Mucosa of stomach (tissue), 1 donor: ENCODE data around the gene TYMP.
A peak's percentile ranks its signal among the peaks of the same experiment; 100 is the strongest.
"Not testable (repeated sequence)": the region's sequence is repeated elsewhere in the genome, so short reads cannot be mapped to it uniquely, and the experiment has no call there.

Source experiments
- H3K27me3 ChIP-seq: one replicate; pipeline ENCODE4 v1.7.0; 2013; ENCODE audit warnings: mild to moderate bottlenecking, low read length; ENCODE audit not compliant: control insufficient read depth, insufficient read depth
- H3K36me3 ChIP-seq: one replicate; pipeline ENCODE4 v1.7.0; 2013; ENCODE audit warnings: low read length; ENCODE audit not compliant: control insufficient read depth, insufficient read depth
- H3K4me1 ChIP-seq: one replicate; pipeline ENCODE4 v1.7.0; 2013; ENCODE audit warnings: mild to moderate bottlenecking, low read length; ENCODE audit not compliant: control insufficient read depth, insufficient read depth
- H3K4me3 ChIP-seq: one replicate; pipeline ENCODE4 v1.7.0; 2013; ENCODE audit warnings: low read length
- H3K9ac ChIP-seq: one replicate; pipeline ENCODE4 v1.7.0; 2013; ENCODE audit warnings: mild to moderate bottlenecking, low read length, moderate library complexity
- H3K9me3 ChIP-seq: one replicate; pipeline ENCODE4 v1.7.0; 2013; ENCODE audit warnings: mild to moderate bottlenecking, low read length, moderate library complexity; ENCODE audit not compliant: control insufficient read depth
- donor health status: Pancreatic carcinoma.

The TYMP gene

GRCh38 chr22:50524676-50525103, 5.1 kb downstream of the TYMP start:
- Histone ChIP-seq H3K4me3 (peak overlapping the region; percentile 50), H3K9me3 (no peaks in the 10 kb centered on the region), H3K9ac (peak overlapping the region; percentile 70), H3K36me3 (peaks cover 19% of the 10 kb centered on the region), H3K4me1 (peaks cover 39% of the 10 kb centered on the region), H3K27me3 (no peaks in the 10 kb centered on the region)

GRCh38 chr22:50523806-50524675, 5.8 kb downstream of the TYMP start:
- Histone ChIP-seq H3K27me3 (no peaks in the 10 kb centered on the region), H3K4me1 (peaks cover 36% of the 10 kb centered on the region), H3K9me3 (no peaks in the 10 kb centered on the region), H3K4me3 (peak overlapping the region; percentile 50), H3K36me3 (peaks cover 19% of the 10 kb centered on the region), H3K9ac (peak overlapping the region; percentile 70)

- peaks cover 36% of the 10 kb centered on the region for H3K4me1 ChIP-seq
- no peak overlapping the region for H3K9ac ChIP-seq
- no peaks in the 10 kb centered on the region for H3K9me3 ChIP-seq
- no peaks in the 10 kb centered on the region for H3K27me3 ChIP-seq
- H3K4me3 ChIP-seq = no peak overlapping the region
- peaks cover 25% of the 10 kb centered on the region for H3K36me3 ChIP-seq
Measured at GRCh38 chr22:50523458-50523805, 6.4 kb downstream of the TYMP start.

- Histone ChIP-seq H3K9ac (no peak overlapping the region), H3K27me3 (no peaks in the 10 kb centered on the region), H3K4me3 (no peak overlapping the region), H3K36me3 (peaks cover 26% of the 10 kb centered on the region), H3K9me3 (no peaks in the 10 kb centered on the region), H3K4me1 (peaks cover 36% of the 10 kb centered on the region)
Measured at GRCh38 chr22:50522806-50523438, 6.9 kb downstream of the TYMP start.

- Histone ChIP-seq H3K36me3 (peaks cover 26% of the 10 kb centered on the region), H3K9ac (no peak overlapping the region), H3K4me1 (peaks cover 34% of the 10 kb centered on the region), H3K4me3 (no peak overlapping the region), H3K9me3 (no peaks in the 10 kb centered on the region), H3K27me3 (no peaks in the 10 kb centered on the region)
Measured at GRCh38 chr22:50522208-50522805, 7.5 kb downstream of the TYMP start.

GRCh38 chr22:50521710-50522109, 8.1 kb downstream of the TYMP start:
- peaks cover 26% of the 10 kb centered on the region for H3K36me3 ChIP-seq
- peaks cover 28% of the 10 kb centered on the region for H3K4me1 ChIP-seq
- no peaks in the 10 kb centered on the region for H3K9me3 ChIP-seq
- no peak overlapping the region for H3K9ac ChIP-seq
- H3K4me3 ChIP-seq = no peak overlapping the region
- no peaks in the 10 kb centered on the region for H3K27me3 ChIP-seq

GRCh38 chr22:50520826-50521453, 8.9 kb downstream of the TYMP start:
- H3K36me3 ChIP-seq = peaks cover 26% of the 10 kb centered on the region
- no peak overlapping the region for H3K4me3 ChIP-seq
- no peaks in the 10 kb centered on the region for H3K27me3 ChIP-seq
- H3K9ac ChIP-seq = no peak overlapping the region
- peaks cover 24% of the 10 kb centered on the region for H3K4me1 ChIP-seq
- no peaks in the 10 kb centered on the region for H3K9me3 ChIP-seq

GRCh38 chr22:50520184-50520583, 9.6 kb downstream of the TYMP start:
- not testable (repeated sequence) for H3K27me3 ChIP-seq, H3K9ac ChIP-seq, H3K4me3 ChIP-seq, H3K9me3 ChIP-seq
- Histone ChIP-seq H3K36me3 (peaks cover 26% of the 10 kb centered on the region), H3K4me1 (peaks cover 24% of the 10 kb centered on the region)

GRCh38 chr22:50519151-50519550, 10.7 kb downstream of the TYMP start:
- H3K4me3 ChIP-seq = no peak overlapping the region
- H3K9me3 ChIP-seq = no peaks in the 10 kb centered on the region
- peaks cover 14% of the 10 kb centered on the region for H3K4me1 ChIP-seq
- no peak overlapping the region for H3K9ac ChIP-seq
- H3K27me3 ChIP-seq = no peaks in the 10 kb centered on the region
- H3K36me3 ChIP-seq = peaks cover 26% of the 10 kb centered on the region

- Histone ChIP-seq H3K9ac (no peak overlapping the region), H3K4me1 (peaks cover 8% of the 10 kb centered on the region), H3K27me3 (no peaks in the 10 kb centered on the region), H3K9me3 (no peaks in the 10 kb centered on the region), H3K4me3 (no peak overlapping the region), H3K36me3 (peaks cover 24% of the 10 kb centered on the region)
Measured at GRCh38 chr22:50518606-50519005, 11.2 kb downstream of the TYMP start.

- H3K9ac ChIP-seq = no peak overlapping the region
- H3K4me3 ChIP-seq = no peak overlapping the region
- H3K27me3 ChIP-seq = no peaks in the 10 kb centered on the region
- no peaks in the 10 kb centered on the region for H3K9me3 ChIP-seq
- H3K36me3 ChIP-seq = peaks cover 14% of the 10 kb centered on the region
- H3K4me1 ChIP-seq = no peaks in the 10 kb centered on the region
Measured at GRCh38 chr22:50517495-50518260, 12.1 kb downstream of the TYMP start.
